Measurements from ENCODE around the gene NR2F1. TPM values are rescaled to one million over a fixed set of nuclear protein-coding genes. Genes with fewer than 3 reads are reported as not detected.

Gene NR2F1
- total and polyA plus RNA-seq, 7 donors: 0.39 to 1.4 (median 1.2) TPM

Other genes with a start within 250 kb of the NR2F1 start
- 1 to 10 TPM in 1 of 4 donors, under 1 TPM in 3; 0.13 to 1.3 (median 0.55) TPM for gene NR2F1-AS1, start 2.0 kb upstream of the NR2F1 start, total RNA-seq
- 1 to 10 TPM in 1 of 3 donors, under 1 TPM in 2; 0.14 to 1.5 (median 0.42) TPM for gene NR2F1-AS1, start 2.0 kb upstream of the NR2F1 start, polyA plus RNA-seq
- gene POU5F2, start 158.4 kb downstream of the NR2F1 start, total RNA-seq: under 1 TPM; 0.12 to 0.32 (median 0.16) TPM
- under 1 TPM in 2 of 3 donors, not detected in 1; 0.01 to 0.03 TPM for gene POU5F2, start 158.4 kb downstream of the NR2F1 start, polyA plus RNA-seq

All from psoas muscle (tissue), 7 donors.